Measurements from ENCODE around the gene GPR132. TPM values are rescaled to one million over a fixed set of nuclear protein-coding genes. Genes with fewer than 3 reads are reported as not detected.

Gene GPR132
- total and polyA plus RNA-seq, 2 of the 13 experiments (the other 11 are each of a cell fraction or from before 2014, with no cell fraction given), result not detected

DNA sequence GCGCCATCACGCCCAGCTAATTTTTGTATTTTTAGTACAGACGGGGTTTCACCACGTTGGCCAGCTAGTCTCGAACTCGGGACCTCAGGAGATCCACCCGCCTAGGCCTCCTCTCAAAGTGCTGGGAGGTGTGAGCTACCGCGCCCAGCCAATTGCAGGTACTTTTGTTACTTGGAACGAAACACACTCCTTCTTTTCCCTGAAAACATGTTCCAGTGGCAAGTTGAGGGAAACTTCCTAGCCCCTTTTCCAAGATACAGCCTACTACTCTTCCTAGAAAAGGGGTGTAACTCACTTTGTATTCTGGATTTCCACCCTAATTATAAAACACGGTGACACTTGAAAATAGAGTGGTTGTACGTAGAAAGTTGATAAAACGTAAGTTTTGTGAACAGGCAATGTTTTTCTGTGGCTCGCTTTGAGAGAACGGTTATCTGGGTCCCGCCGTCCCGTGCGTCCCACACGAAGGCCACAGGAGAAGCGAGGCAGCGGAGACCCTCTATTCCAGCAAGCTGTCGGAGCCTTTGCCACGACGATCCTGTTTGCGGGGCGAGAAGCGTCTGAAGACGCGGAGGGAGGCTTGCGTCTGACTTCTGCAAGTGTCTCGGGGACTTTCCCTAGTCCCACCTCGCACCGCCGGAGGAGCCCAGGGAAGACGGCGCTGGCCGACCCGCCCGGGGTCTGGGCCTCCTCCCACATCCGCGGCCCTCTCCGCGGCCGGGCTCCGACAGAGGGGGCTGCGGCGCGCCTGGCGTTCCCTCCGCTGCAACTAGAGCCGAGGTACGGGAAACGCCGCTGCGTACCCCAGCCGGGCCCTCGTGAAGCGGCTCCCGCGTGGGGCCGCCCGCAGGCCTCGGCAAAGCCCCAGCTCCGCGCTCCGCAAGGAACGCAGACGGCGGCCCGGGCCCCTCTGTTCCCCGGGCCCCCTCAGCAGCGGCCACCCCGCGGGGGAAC is 45.1 kb downstream of the GPR132 start (continued):
- no peak for TF ChIP-seq ZNF646 (CRISPR knock-in tag; IDR thresholded peaks at IDR 0.05)
- peak; percentile 4; the same call in 1 of the 2 replicates for TF ChIP-seq ZNF350 (CRISPR knock-in tag; IDR thresholded peaks at IDR 0.05; ENCODE audit: borderline replicate concordance, low read depth)
- TF ChIP-seq KLF12 (CRISPR knock-in tag; IDR thresholded peaks at IDR 0.05; ENCODE audit: borderline replicate concordance), result peak; percentile 47; the same call in 1 of the 2 replicates
- TF ChIP-seq ARID2 (CRISPR knock-in tag; IDR thresholded peaks at IDR 0.05; ENCODE audit: borderline replicate concordance), result no peak
- TF ChIP-seq, protein P1, sequence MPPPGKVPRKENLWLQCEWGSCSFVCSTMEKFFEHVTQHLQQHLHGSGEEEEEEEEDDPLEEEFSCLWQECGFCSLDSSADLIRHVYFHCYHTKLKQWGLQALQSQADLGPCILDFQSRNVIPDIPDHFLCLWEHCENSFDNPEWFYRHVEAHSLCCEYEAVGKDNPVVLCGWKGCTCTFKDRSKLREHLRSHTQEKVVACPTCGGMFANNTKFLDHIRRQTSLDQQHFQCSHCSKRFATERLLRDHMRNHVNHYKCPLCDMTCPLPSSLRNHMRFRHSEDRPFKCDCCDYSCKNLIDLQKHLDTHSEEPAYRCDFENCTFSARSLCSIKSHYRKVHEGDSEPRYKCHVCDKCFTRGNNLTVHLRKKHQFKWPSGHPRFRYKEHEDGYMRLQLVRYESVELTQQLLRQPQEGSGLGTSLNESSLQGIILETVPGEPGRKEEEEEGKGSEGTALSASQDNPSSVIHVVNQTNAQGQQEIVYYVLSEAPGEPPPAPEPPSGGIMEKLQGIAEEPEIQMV (CRISPR knock-in tag; IDR thresholded peaks at IDR 0.05; ENCODE audit: low read depth), result no peak
- TF ChIP-seq TGIF2 (CRISPR knock-in tag; IDR thresholded peaks at IDR 0.05), result peak; percentile 63; the same call in 1 of the 2 replicates
- 0 out of 2 replicates have a peak, but pooled peaks have one; percentile 12 for TF ChIP-seq ZNF879 (CRISPR knock-in tag; IDR thresholded peaks at IDR 0.05)
- no peak for TF ChIP-seq NR1H2 (CRISPR knock-in tag; IDR thresholded peaks at IDR 0.05; ENCODE audit: borderline replicate concordance, low read depth)
- TF ChIP-seq, protein P2, sequence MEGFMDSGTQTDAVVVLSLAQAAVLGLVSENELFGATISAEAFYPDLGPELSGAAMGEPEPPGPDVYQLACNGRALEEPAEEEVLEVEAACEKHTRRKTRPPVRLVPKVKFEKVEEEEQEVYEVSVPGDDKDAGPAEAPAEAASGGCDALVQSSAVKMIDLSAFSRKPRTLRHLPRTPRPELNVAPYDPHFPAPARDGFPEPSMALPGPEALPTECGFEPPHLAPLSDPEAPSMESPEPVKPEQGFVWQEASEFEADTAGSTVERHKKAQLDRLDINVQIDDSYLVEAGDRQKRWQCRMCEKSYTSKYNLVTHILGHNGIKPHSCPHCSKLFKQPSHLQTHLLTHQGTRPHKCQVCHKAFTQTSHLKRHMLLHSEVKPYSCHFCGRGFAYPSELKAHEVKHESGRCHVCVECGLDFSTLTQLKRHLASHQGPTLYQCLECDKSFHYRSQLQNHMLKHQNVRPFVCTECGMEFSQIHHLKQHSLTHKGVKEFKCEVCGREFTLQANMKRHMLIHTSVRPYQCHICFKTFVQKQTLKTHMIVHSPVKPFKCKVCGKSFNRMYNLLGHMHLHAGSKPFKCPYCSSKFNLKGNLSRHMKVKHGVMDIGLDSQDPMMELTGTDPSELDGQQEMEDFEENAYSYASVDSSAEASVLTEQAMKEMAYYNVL (CRISPR knock-in tag; IDR thresholded peaks at IDR 0.05; ENCODE audit: borderline replicate concordance), result no peak
- no peak for TF ChIP-seq ZNF746 (CRISPR knock-in tag; IDR thresholded peaks at IDR 0.05)
- no peak for TF ChIP-seq JUN (CRISPR knock-in tag; IDR thresholded peaks at IDR 0.05)
- no peak for TF ChIP-seq PHB2 (IDR thresholded peaks at IDR 0.05; ENCODE audit: partially characterized antibody)
- TF ChIP-seq ZNF138 (CRISPR knock-in tag; IDR thresholded peaks at IDR 0.05; ENCODE audit: low read depth), result no peak
- TF ChIP-seq MEF2D (CRISPR knock-in tag; IDR thresholded peaks at IDR 0.05), result no peak

Measured in HepG2 (cell line).